Activated CD4-positive, alpha-beta memory T cell treated with anti-CD3 and anti-CD28 coated beads for 36 hours (primary cell): ENCODE results near the gene CASZ1. TPM values are rescaled to one million over a fixed set of nuclear protein-coding genes. Genes with fewer than 3 reads are reported as not detected.

ENCODE experiments used
- CTCF ChIA-PET: fragments of 350-600 bp; sonication (Branson Sonifier 250); formaldehyde crosslinking; loops from one replicate; lab custom pipeline; 2021; ENCODE audit warnings: antibody characterized with exemption, inconsistent platforms; lab: Charles Lee
- POLR2A ChIA-PET: fragments of 350-600 bp; sonication (Branson Sonifier 250); formaldehyde crosslinking; loops from one replicate; lab custom pipeline; 2021; ENCODE audit warnings: antibody characterized with exemption; lab: Charles Lee
- DNase-seq: peaks from one replicate; pipeline ENCODE4 v3.0.0-alpha.2; 2020
- H3K27ac Mint-ChIP-seq: one replicate; pipeline ENCODE4 v1.8.0; 2021; ENCODE audit warnings: mixed read lengths
- H3K27me3 Mint-ChIP-seq: one replicate; pipeline ENCODE4 v1.8.0; 2021; ENCODE audit warnings: mixed read lengths
- H3K36me3 Mint-ChIP-seq: one replicate; pipeline ENCODE4 v1.8.0; 2021; ENCODE audit warnings: mixed read lengths
- H3K4me1 Mint-ChIP-seq: one replicate; pipeline ENCODE4 v1.8.0; 2021; ENCODE audit warnings: low read depth, mixed read lengths
- H3K4me3 Mint-ChIP-seq: one replicate; pipeline ENCODE4 v1.8.0; 2021; ENCODE audit warnings: mild to moderate bottlenecking, mixed read lengths
- H3K9me3 Mint-ChIP-seq: one replicate; pipeline ENCODE4 v1.8.0; 2021; ENCODE audit warnings: mixed read lengths
- intact Hi-C: fragments of 100-400 bp; cut with micrococcal nuclease; formaldehyde crosslinking; loops from one replicate; pipeline ENCODE4 v1.15.1; 2023
- total RNA-seq, 2 experiments: library from RNA; stranded (reverse); gene quantifications; one replicate each; pipeline ENCODE4 v1.2.3, GENCODE V29; 2021

The CASZ1 gene
- total RNA-seq, 2 experiments from 2014 or later: 5.5 to 6.3 TPM

GRCh38 chr1:10687251-10687651, 109.2 kb downstream of the CASZ1 start:
- H3K36me3 Mint-ChIP-seq: no peaks in the 10 kb centered on the region
- CTCF ChIA-PET: interaction anchor here (0.6 kb wide), 1 partner anchor 192 kb away, joined by 3 read pairs; no protein-coding TSS in a partner anchor
- POLR2A ChIA-PET: no interaction called here
- DNase-seq: no peak
- H3K4me3 Mint-ChIP-seq: no peak overlapping the region
- intact Hi-C loops: no loop called here
- no peaks in the 10 kb centered on the region for H3K9me3 Mint-ChIP-seq
- H3K27ac Mint-ChIP-seq: no peak overlapping the region
- peaks cover 6% of the 10 kb centered on the region for H3K4me1 Mint-ChIP-seq
- H3K27me3 Mint-ChIP-seq: no peaks in the 10 kb centered on the region

GRCh38 chr1:10686404-10687040, 109.9 kb downstream of the CASZ1 start:
- no peaks in the 10 kb centered on the region for H3K9me3 Mint-ChIP-seq
- POLR2A ChIA-PET: no interaction called here
- no peaks in the 10 kb centered on the region for H3K27me3 Mint-ChIP-seq
- H3K36me3 Mint-ChIP-seq: no peaks in the 10 kb centered on the region
- CTCF ChIA-PET: interaction anchor here (1.0 kb wide), 1 partner anchor 34 kb away, joined by 3 read pairs; no protein-coding TSS in a partner anchor
- no peak overlapping the region for H3K27ac Mint-ChIP-seq
- no peak for DNase-seq
- peaks cover 2% of the 10 kb centered on the region for H3K4me1 Mint-ChIP-seq
- intact Hi-C loops: no loop called here
- H3K4me3 Mint-ChIP-seq: no peak overlapping the region

- intact Hi-C loops: no loop called here
- CTCF ChIA-PET: interaction anchor here (1.0 kb wide), 1 partner anchor 34 kb away, joined by 3 read pairs; no protein-coding TSS in a partner anchor
- DNase-seq: no peak
- H3K4me3 Mint-ChIP-seq: no peak overlapping the region
- POLR2A ChIA-PET: no interaction called here
- H3K4me1 Mint-ChIP-seq: no peaks in the 10 kb centered on the region
- no peaks in the 10 kb centered on the region for H3K27me3 Mint-ChIP-seq
- H3K36me3 Mint-ChIP-seq: no peaks in the 10 kb centered on the region
- H3K9me3 Mint-ChIP-seq: no peaks in the 10 kb centered on the region
- no peak overlapping the region for H3K27ac Mint-ChIP-seq
Measured at GRCh38 chr1:10685808-10686403, 110.5 kb downstream of the CASZ1 start.

- H3K9me3 Mint-ChIP-seq: no peaks in the 10 kb centered on the region
- ChIA-PET CTCF (no interaction called here), POLR2A (no interaction called here)
- no peak for DNase-seq
- H3K27ac Mint-ChIP-seq: no peak overlapping the region
- no peaks in the 10 kb centered on the region for H3K4me1 Mint-ChIP-seq
- H3K27me3 Mint-ChIP-seq: no peaks in the 10 kb centered on the region
- no peak overlapping the region for H3K4me3 Mint-ChIP-seq
- H3K36me3 Mint-ChIP-seq: no peaks in the 10 kb centered on the region
- intact Hi-C loops: no loop called here
Measured at GRCh38 chr1:10685196-10685807, 111.1 kb downstream of the CASZ1 start.

GRCh38 chr1:10684221-10684620, 112.2 kb downstream of the CASZ1 start:
- H3K4me1 Mint-ChIP-seq: peaks cover 2% of the 10 kb centered on the region
- CTCF ChIA-PET: interaction anchor here (1.3 kb wide), 1 partner anchor 189 kb away, joined by 4 read pairs; no protein-coding TSS in a partner anchor
- POLR2A ChIA-PET: no interaction called here

GRCh38 chr1:10682449-10683309, 113.8 kb downstream of the CASZ1 start:
- Mint-ChIP-seq H3K36me3 (no peaks in the 10 kb centered on the region), H3K27ac (no peak overlapping the region), H3K4me3 (no peak overlapping the region), H3K4me1 (peaks cover 2% of the 10 kb centered on the region), H3K27me3 (no peaks in the 10 kb centered on the region), H3K9me3 (no peaks in the 10 kb centered on the region)
- DNase-seq: no peak
- ChIA-PET POLR2A (no interaction called here), CTCF (no interaction called here)
- intact Hi-C loops: no loop called here

More at GRCh38 chr1:10684221-10684620, 112.2 kb downstream of the CASZ1 start:
- intact Hi-C loops: no loop called here
- Mint-ChIP-seq H3K27ac (no peak overlapping the region), H3K36me3 (no peaks in the 10 kb centered on the region), H3K4me3 (no peak overlapping the region), H3K27me3 (no peaks in the 10 kb centered on the region), H3K9me3 (no peaks in the 10 kb centered on the region)
- no peak for DNase-seq

GRCh38 chr1:10682108-10682445, 114.4 kb downstream of the CASZ1 start:
- no peak overlapping the region for H3K27ac Mint-ChIP-seq
- POLR2A ChIA-PET: no interaction called here
- intact Hi-C loops: no loop called here

GRCh38 chr1:10681296-10682107, 114.9 kb downstream of the CASZ1 start:
- CTCF ChIA-PET: no interaction called here
- Mint-ChIP-seq H3K27ac (no peak overlapping the region), H3K36me3 (no peaks in the 10 kb centered on the region), H3K4me1 (peaks cover 2% of the 10 kb centered on the region), H3K4me3 (no peak overlapping the region), H3K27me3 (no peaks in the 10 kb centered on the region), H3K9me3 (no peaks in the 10 kb centered on the region)
- POLR2A ChIA-PET: no interaction called here
- intact Hi-C loops: no loop called here
- DNase-seq: no peak

More at GRCh38 chr1:10682108-10682445, 114.4 kb downstream of the CASZ1 start:
- Mint-ChIP-seq H3K9me3 (no peaks in the 10 kb centered on the region), H3K4me3 (no peak overlapping the region), H3K36me3 (no peaks in the 10 kb centered on the region), H3K4me1 (peaks cover 2% of the 10 kb centered on the region), H3K27me3 (no peaks in the 10 kb centered on the region)
- CTCF ChIA-PET: no interaction called here
- no peak for DNase-seq

GRCh38 chr1:10680487-10680886, 116.0 kb downstream of the CASZ1 start:
- H3K27ac Mint-ChIP-seq: no peak overlapping the region
- POLR2A ChIA-PET: no interaction called here

GRCh38 chr1:10679496-10680220, 116.8 kb downstream of the CASZ1 start:
- no peaks in the 10 kb centered on the region for H3K9me3 Mint-ChIP-seq
- peak; percentile 21 for DNase-seq
- peaks cover 2% of the 10 kb centered on the region for H3K4me1 Mint-ChIP-seq
- CTCF ChIA-PET: no interaction called here
- H3K27me3 Mint-ChIP-seq: no peaks in the 10 kb centered on the region
- H3K36me3 Mint-ChIP-seq: no peaks in the 10 kb centered on the region
- H3K27ac Mint-ChIP-seq: no peak overlapping the region
- POLR2A ChIA-PET: no interaction called here
- intact Hi-C loops: no loop called here
- H3K4me3 Mint-ChIP-seq: no peak overlapping the region

More at GRCh38 chr1:10680487-10680886, 116.0 kb downstream of the CASZ1 start:
- Mint-ChIP-seq H3K4me3 (no peak overlapping the region), H3K36me3 (no peaks in the 10 kb centered on the region), H3K4me1 (peaks cover 2% of the 10 kb centered on the region), H3K9me3 (no peaks in the 10 kb centered on the region), H3K27me3 (no peaks in the 10 kb centered on the region)
- CTCF ChIA-PET: no interaction called here
- intact Hi-C loops: no loop called here
- DNase-seq: no peak

GRCh38 chr1:10678852-10679251, 117.6 kb downstream of the CASZ1 start:
- no peaks in the 10 kb centered on the region for H3K36me3 Mint-ChIP-seq
- no peaks in the 10 kb centered on the region for H3K27me3 Mint-ChIP-seq
- H3K27ac Mint-ChIP-seq: no peak overlapping the region
- no peaks in the 10 kb centered on the region for H3K9me3 Mint-ChIP-seq
- peaks cover 2% of the 10 kb centered on the region for H3K4me1 Mint-ChIP-seq
- no peak for DNase-seq
- CTCF ChIA-PET: no interaction called here
- H3K4me3 Mint-ChIP-seq: no peak overlapping the region
- POLR2A ChIA-PET: no interaction called here
- intact Hi-C loops: no loop called here
